H9 (cell line): ENCODE results near the gene MRTFA. TPM values are rescaled to one million over a fixed set of nuclear protein-coding genes. Genes with fewer than 3 reads are reported as not detected.

Experiments used
- DNase-seq: peaks from one replicate; pipeline ENCODE4 v3.0.0-alpha.2; 2017
- H2AFZ ChIP-seq: one replicate; pipeline ENCODE4 v1.6.1; 2013; ENCODE audit warnings: mild to moderate bottlenecking, low read length, control low read depth, moderate library complexity
- H2AK5ac ChIP-seq: 2 replicates; pipeline ENCODE4 v1.6.1; 2013; ENCODE audit warnings: low read length, control low read depth, mixed read lengths; ENCODE audit not compliant: insufficient read length
- H2BK120ac ChIP-seq: one replicate; pipeline ENCODE4 v1.6.1; 2013; ENCODE audit warnings: low read depth, mild to moderate bottlenecking, low read length, control low read depth, inconsistent platforms; ENCODE audit not compliant: poor library complexity, severe bottlenecking
- H2BK12ac ChIP-seq: 2 replicates; pipeline ENCODE4 v1.6.1; 2013; ENCODE audit warnings: low read length, control low read depth, mixed read lengths, low read depth; ENCODE audit not compliant: insufficient read length
- H2BK15ac ChIP-seq: 2 replicates; pipeline ENCODE4 v1.6.1; 2013; ENCODE audit warnings: low read depth, low read length, control low read depth
- H2BK20ac ChIP-seq: one replicate; pipeline ENCODE4 v1.6.1; 2013; ENCODE audit warnings: low read depth, mild to moderate bottlenecking, low read length, control low read depth, inconsistent platforms; ENCODE audit not compliant: poor library complexity, severe bottlenecking
- H2BK5ac ChIP-seq: 2 replicates; pipeline ENCODE4 v1.6.1; 2013; ENCODE audit warnings: low read length, control low read depth, mixed read lengths; ENCODE audit not compliant: insufficient read length
- H3K14ac ChIP-seq: 2 replicates; pipeline ENCODE4 v1.6.1; 2013; ENCODE audit warnings: low read length, control low read depth; ENCODE audit not compliant: insufficient read depth
- H3K18ac ChIP-seq: 2 replicates; pipeline ENCODE4 v1.6.1; 2013; ENCODE audit warnings: low read depth, mild to moderate bottlenecking, mixed read lengths, low read length, control low read depth; ENCODE audit not compliant: insufficient read length
- H3K23ac ChIP-seq: 2 replicates; pipeline ENCODE4 v1.6.1; 2013; ENCODE audit warnings: low read length, control low read depth, mixed read lengths, low read depth; ENCODE audit not compliant: insufficient read length
- H3K23me2 ChIP-seq: 2 replicates; pipeline ENCODE4 v1.6.1; 2013; ENCODE audit warnings: low read depth, mild to moderate bottlenecking, mixed read lengths, low read length, control low read depth; ENCODE audit not compliant: insufficient read length, poor library complexity, severe bottlenecking
- H3K27ac ChIP-seq: 2 replicates; pipeline ENCODE4 v1.5.1; 2013; ENCODE audit warnings: low read length, control low read depth, mixed read lengths, low read depth; ENCODE audit not compliant: insufficient read length
- H3K27me3 ChIP-seq: 2 replicates; pipeline ENCODE4 v1.6.1; 2013; ENCODE audit warnings: low read length, control low read depth, inconsistent platforms; ENCODE audit not compliant: insufficient read depth
- H3K4ac ChIP-seq: 2 replicates; pipeline ENCODE4 v1.6.1; 2013; ENCODE audit warnings: low read depth, mild to moderate bottlenecking, control low read depth, inconsistent platforms, low read length, moderate library complexity
- H3K4me1 ChIP-seq: 2 replicates; pipeline ENCODE4 v1.6.1; 2013; ENCODE audit warnings: low read length, control low read depth, inconsistent platforms; ENCODE audit not compliant: insufficient read depth
- H3K4me2 ChIP-seq: 2 replicates; pipeline ENCODE4 v1.6.1; 2013; ENCODE audit warnings: low read length, control low read depth, mixed read lengths; ENCODE audit not compliant: insufficient read length, insufficient read depth
- H3K56ac ChIP-seq: 2 replicates; pipeline ENCODE4 v1.6.1; 2013; ENCODE audit warnings: low read depth, mild to moderate bottlenecking, mixed read lengths, low read length, control low read depth; ENCODE audit not compliant: insufficient read length
- H3K79me1 ChIP-seq: 2 replicates; pipeline ENCODE4 v1.6.1; 2013; ENCODE audit warnings: low read depth, mild to moderate bottlenecking, moderate library complexity, low read length, control low read depth, inconsistent platforms; ENCODE audit not compliant: insufficient read depth, poor library complexity, severe bottlenecking
- H3K79me2 ChIP-seq: 2 replicates; pipeline ENCODE4 v1.6.1; 2013; ENCODE audit warnings: low read length, control low read depth, inconsistent platforms; ENCODE audit not compliant: insufficient read depth
- H3K9ac ChIP-seq: 2 replicates; pipeline ENCODE4 v1.6.1; 2013; ENCODE audit warnings: low read length, control low read depth, mixed read lengths; ENCODE audit not compliant: insufficient read length; ENCODE audit errors: extremely low read depth
- H3K9me3 ChIP-seq: one replicate; pipeline ENCODE4 v1.6.1; 2013; ENCODE audit warnings: low read depth, low read length, inconsistent platforms; ENCODE audit not compliant: control insufficient read depth
- H3T11ph ChIP-seq: one replicate; pipeline ENCODE4 v1.6.1; 2013; ENCODE audit warnings: mild to moderate bottlenecking, low read length, control low read depth, inconsistent platforms
- H4K20me1 ChIP-seq: one replicate; pipeline ENCODE4 v1.6.1; 2013; ENCODE audit not compliant: control insufficient read depth, insufficient read length, insufficient read depth
- H4K5ac ChIP-seq: 2 replicates; pipeline ENCODE4 v1.6.1; 2013; ENCODE audit warnings: low read depth, mild to moderate bottlenecking, mixed read lengths, low read length, control low read depth; ENCODE audit not compliant: insufficient read length
- H4K8ac ChIP-seq: replicated peaks from 2 replicates; pipeline ENCODE4 v1.6.1; 2013; ENCODE audit warnings: low read length, control low read depth, mixed read lengths, low read depth; ENCODE audit not compliant: insufficient read length
- H4K91ac ChIP-seq: 2 replicates; pipeline ENCODE4 v1.6.1; 2013; ENCODE audit warnings: low read depth, mild to moderate bottlenecking, moderate library complexity, mixed read lengths, low read length, control low read depth; ENCODE audit not compliant: insufficient read length
- H3K27ac Mint-ChIP-seq, 3 experiments: 2 replicates in 2 of 3; 3 replicates in 1 of 3; pipeline ENCODE4 v1.8.0; 2020 to 2021; ENCODE audit warnings: mixed read lengths in 3 of 3, mild to moderate bottlenecking in 1 of 3, moderate library complexity in 1 of 3
- H3K27me3 Mint-ChIP-seq: 2 replicates; pipeline ENCODE4 v1.8.0; 2021; ENCODE audit warnings: low read depth, mild to moderate bottlenecking, moderate library complexity, mixed read lengths
- H3K36me3 Mint-ChIP-seq, 3 experiments: 2 replicates in 2 of 3; 3 replicates in 1 of 3; pipeline ENCODE4 v1.8.0; 2020 to 2021; ENCODE audit warnings: low read depth in 3 of 3, mixed read lengths in 3 of 3; ENCODE audit not compliant: insufficient read depth in 1 of 3
- H3K4me1 Mint-ChIP-seq, 2 experiments: 2 replicates each; pipeline ENCODE4 v1.8.0; 2020; ENCODE audit warnings: mixed read lengths in 2 of 2
- H3K4me3 Mint-ChIP-seq, 2 experiments: 2 replicates in 1 of 2; 3 replicates in 1 of 2; pipeline ENCODE4 v1.8.0; 2020 to 2021; ENCODE audit warnings: mild to moderate bottlenecking in 2 of 2, mixed read lengths in 2 of 2, moderate library complexity in 1 of 2
- H3K9me3 Mint-ChIP-seq, 2 experiments: 2 replicates in 1 of 2; 3 replicates in 1 of 2; pipeline ENCODE4 v1.8.0; 2020; ENCODE audit warnings: mild to moderate bottlenecking in 2 of 2, mixed read lengths in 2 of 2, moderate library complexity in 1 of 2
- WGBS: extraction: QIAGEN DNeasy Blood & Tissue Kit; methylation state at CpG from one replicate; pipeline ENCODE4 v1.1.7; 2013; ENCODE audit warnings: missing lambda C conversion rate, low lambda C conversion rate, mixed read lengths; ENCODE audit not compliant: insufficient read length; ENCODE audit errors: extremely low coverage; 5-methylcytosine and 5-hydroxymethylcytosine counted together
- total RNA-seq: library from RNA; stranded (reverse); gene quantifications from 2 replicates; pipeline ENCODE4 v1.2.1, GENCODE V29; 2021
- TF ChIP-seq, protein P1 (sequence below): fragments of 200-600 bp; sonication (generic); conservative IDR thresholded peaks from 3 replicates; pipeline ENCODE4 v1.8.0; 2021; ENCODE audit warnings: antibody characterized with exemption, mild to moderate bottlenecking

Gene MRTFA
- total RNA-seq, 1 experiment from 2014 or later = 38.1 TPM

DNA sequence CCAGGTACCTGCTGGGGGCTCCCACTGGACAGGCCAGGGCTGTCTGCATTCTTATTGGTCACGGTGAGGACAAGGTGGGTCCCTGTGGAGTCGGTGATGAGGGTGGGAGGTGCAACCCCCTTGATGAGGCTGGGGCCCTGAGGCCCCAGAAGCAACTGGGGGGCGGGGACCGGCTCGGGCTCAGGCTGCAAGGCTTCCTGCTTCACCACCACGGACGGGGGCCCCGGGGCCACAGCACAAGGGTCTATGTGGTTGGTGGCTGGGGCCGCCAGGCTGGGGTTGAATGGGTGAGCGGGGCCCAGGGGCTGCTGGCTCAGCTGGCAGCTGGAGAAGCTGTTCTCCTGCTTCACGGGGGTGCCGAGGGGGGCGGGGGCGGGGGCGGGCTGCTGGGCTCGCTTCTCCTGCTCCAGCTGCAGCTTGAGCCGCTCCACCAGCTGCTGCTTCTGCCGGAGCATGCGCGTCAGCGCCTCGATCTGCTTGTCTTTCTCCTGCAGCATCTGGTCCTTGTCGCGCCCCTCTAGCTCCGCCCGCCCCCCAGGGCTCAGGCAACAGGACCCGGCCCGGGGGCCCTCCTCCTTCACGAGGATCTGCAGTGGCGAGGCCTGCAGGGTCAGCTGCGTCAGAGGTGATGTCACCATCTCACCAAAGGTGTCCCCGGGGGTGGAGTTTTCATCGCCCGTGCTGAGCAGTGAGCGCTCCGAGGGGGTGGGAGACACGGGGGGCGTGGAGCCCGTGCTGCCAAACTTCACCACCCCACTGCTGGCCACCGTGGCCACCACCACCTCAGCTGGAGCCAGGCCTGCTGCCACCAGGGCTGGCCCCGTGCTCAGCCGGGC, 217.9 kb downstream of the MRTFA start:
- Histone ChIP-seq H3K27ac (no peak overlapping the region), H3K79me1 (no peaks in the 10 kb centered on the region), H3K14ac (no peak overlapping the region), H2BK12ac (no peak overlapping the region), H2BK20ac (no peak overlapping the region), H3K9me3 (no peaks in the 10 kb centered on the region), H2AK5ac (no peak overlapping the region), H4K5ac (no peak overlapping the region), H3K4me1 (no peaks in the 10 kb centered on the region), H3K23ac (no peak overlapping the region), H3K56ac (no peak overlapping the region), H3K23me2 (no peaks in the 10 kb centered on the region), H3T11ph (no peak overlapping the region), H3K9ac (no peak overlapping the region), H3K18ac (no peak overlapping the region), H4K20me1 (no peaks in the 10 kb centered on the region), H3K79me2 (no peaks in the 10 kb centered on the region), H2BK15ac (no peak overlapping the region), H4K91ac (no peak overlapping the region), H2BK5ac (no peak overlapping the region), H4K8ac (no peak overlapping the region), H3K4me2 (no peak overlapping the region), H3K4ac (no peak overlapping the region), H3K27me3 (no peaks in the 10 kb centered on the region), H2AFZ (no peak overlapping the region), H2BK120ac (no peak overlapping the region)
- H3K27ac Mint-ChIP-seq = no peak overlapping the region
- no peak overlapping the region for H3K4me3 Mint-ChIP-seq
- no peaks in the 10 kb centered on the region; the same call in 1 of the 2 replicates for H3K27me3 Mint-ChIP-seq
- DNase-seq = no peak
- no CpG with 5 or more reads among the region's 42 CpGs for WGBS
- no peaks in the 10 kb centered on the region for H3K9me3 Mint-ChIP-seq
- 0 out of 4 replicates have a peak, but pooled peaks cover 2 to 6% of the 10 kb centered on the region in 2 experiments for H3K4me1 Mint-ChIP-seq
- H3K36me3 Mint-ChIP-seq = peaks cover 22 to 56% (median 51%) of the 10 kb centered on the region in 3 experiments
- TF ChIP-seq, protein P1, sequence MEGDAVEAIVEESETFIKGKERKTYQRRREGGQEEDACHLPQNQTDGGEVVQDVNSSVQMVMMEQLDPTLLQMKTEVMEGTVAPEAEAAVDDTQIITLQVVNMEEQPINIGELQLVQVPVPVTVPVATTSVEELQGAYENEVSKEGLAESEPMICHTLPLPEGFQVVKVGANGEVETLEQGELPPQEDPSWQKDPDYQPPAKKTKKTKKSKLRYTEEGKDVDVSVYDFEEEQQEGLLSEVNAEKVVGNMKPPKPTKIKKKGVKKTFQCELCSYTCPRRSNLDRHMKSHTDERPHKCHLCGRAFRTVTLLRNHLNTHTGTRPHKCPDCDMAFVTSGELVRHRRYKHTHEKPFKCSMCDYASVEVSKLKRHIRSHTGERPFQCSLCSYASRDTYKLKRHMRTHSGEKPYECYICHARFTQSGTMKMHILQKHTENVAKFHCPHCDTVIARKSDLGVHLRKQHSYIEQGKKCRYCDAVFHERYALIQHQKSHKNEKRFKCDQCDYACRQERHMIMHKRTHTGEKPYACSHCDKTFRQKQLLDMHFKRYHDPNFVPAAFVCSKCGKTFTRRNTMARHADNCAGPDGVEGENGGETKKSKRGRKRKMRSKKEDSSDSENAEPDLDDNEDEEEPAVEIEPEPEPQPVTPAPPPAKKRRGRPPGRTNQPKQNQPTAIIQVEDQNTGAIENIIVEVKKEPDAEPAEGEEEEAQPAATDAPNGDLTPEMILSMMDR = no peak
